ENCODE results near the gene ROGDI.

The ROGDI gene

DNA sequence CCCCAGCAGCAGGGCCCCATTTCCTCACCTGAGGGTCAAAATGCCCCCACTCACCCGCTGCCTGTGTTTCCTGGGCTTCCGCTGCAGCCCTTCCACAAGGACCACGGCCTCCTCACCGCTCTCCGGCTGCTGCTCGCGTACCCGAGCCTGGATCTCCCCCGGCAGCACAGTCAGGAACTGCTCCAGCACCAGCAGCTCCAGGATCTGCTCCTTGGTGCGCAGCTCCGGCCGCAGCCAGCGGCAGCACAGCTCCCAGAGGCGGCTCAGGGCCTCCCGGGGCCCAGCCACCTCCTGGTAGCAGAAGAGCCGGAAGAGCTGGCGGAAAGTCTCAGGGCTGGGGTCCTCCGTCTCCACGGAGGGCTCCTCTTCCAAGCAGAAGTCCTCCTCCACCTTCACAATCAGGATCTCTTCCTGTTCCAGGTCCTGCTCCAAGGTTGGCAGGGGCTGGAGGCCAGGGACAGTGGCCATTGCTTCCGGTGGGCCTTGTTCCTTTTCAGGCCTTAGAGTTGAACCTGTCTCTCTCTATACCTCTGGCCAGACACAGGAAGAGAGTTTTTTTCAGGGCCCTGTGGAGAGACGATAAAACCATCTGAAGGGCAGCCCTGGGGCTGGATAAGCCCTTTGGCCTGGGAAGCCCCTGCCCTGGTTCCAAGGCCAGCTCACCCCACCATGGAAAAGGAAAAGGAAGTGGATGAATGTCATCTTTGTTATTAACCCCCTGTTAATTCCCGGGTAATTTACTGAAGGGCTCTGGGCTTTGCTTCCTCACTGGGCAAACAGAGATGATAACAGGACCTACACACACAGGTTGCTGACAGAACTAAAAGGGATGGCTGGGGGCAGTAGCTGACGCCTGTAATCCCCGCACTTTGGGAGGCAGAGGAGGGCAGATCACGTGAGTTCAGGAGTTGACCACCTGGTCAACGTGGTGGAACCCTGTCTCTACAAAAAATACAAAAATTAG is 36.6 kb downstream of the ROGDI start:
- DNase-seq: no peak

GRCh38 chr16:4763791-4764190 is 38.6 kb downstream of the ROGDI start:
- no peak for DNase-seq

DNA sequence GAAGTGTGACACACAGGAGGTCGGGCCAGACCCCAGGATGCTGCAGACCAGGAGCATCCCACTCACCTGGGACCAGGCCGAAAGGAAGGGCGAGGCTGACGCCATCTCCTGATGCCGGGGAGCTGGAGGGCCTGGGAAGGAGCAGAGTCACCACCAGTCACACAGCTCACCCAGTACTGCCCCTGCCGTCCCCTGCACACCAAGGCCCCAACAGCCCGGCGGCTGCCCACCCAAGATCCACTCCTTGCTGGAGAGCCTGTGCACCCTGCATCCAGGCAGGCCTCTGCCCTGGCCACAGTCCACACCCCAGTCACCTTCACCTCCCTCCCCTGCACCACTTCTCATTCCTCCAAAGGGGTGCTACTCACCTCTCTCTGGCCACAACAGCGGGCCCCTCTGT is 40.2 kb downstream of the ROGDI start:
- no peak for DNase-seq

GRCh38 chr16:4760221-4760910 is 42.1 kb downstream of the ROGDI start:
- DNase-seq: no peak

DNA sequence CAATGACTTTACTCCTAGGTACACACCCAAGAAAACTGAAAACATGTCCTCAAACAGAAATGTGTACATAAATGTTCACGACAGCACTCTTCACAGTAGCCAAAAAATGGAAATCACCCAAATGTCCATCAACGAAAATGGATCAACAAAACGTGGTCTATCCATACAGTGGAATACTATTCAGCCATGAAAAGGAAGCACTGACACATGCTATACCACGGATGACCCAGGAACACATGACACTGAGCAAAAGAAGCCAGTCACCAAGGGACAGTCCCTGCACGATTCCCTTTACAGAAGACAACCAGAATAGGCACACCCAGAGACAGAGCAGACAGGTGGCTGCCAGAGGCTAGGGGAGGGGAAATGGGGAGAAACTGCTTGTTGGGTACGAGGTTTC is 46.7 kb downstream of the ROGDI start:
- no peak for DNase-seq

DNA sequence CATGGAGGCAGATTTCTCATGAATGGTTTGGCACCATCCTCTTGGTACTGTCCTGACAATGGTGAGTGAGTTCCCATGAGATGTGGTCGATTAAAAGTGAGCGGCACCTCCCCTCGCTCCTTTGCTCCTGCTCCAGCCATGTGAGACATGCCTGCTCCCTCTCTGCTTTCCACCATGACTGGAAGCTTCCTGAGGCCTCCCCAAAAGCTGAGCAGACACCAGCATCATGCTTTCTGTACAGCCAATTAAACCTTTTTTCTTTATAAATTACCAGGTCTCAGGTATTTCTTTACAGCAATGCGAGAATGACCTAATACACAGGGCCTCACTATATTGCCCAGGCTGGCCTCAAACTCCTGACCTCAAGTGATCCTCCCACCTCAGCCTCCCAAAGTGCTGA is 47.6 kb downstream of the ROGDI start:
- DNase-seq: no peak

DNA sequence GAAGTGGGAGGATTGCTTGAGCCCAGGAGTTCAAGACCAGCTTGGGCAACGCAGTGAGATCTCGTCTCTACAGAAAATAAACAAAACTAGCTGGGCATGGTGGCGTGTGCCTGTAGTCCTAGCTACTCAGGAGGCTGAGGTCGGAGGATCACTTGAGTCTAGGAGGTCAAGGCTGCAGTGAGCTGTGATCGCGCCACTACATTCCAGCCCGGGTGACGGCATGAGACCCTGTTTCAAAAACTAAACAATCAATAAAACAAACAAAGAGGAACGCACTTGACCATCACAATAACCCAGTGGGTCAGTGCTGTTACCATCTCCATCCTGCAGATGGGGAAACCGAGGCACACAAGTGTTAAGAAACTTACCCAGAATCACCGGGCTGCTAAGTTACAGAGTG is 49.2 kb downstream of the ROGDI start:
- no peak for DNase-seq

GRCh38 chr16:4752351-4753100 is 49.9 kb downstream of the ROGDI start:
- no peak for DNase-seq

DNA sequence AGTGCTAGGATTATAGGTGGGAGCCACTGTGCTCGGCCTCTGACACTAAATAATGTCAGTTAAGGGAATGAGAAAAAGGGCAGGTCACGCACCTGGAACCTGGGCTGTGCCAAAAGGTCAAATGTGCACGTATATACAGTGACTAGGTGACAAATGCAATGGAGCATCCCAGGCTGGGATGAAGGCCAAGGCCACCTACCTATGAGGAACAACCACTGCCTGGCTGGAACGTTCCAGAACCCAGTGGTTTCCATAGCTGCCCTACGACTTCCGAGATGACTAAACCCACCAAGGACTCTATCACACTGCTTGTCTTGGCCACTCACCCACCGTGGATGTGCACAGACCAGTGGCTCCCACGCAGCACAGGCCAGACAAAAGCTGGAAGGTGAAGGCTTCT is 51.5 kb downstream of the ROGDI start:
- no peak for DNase-seq

DNA sequence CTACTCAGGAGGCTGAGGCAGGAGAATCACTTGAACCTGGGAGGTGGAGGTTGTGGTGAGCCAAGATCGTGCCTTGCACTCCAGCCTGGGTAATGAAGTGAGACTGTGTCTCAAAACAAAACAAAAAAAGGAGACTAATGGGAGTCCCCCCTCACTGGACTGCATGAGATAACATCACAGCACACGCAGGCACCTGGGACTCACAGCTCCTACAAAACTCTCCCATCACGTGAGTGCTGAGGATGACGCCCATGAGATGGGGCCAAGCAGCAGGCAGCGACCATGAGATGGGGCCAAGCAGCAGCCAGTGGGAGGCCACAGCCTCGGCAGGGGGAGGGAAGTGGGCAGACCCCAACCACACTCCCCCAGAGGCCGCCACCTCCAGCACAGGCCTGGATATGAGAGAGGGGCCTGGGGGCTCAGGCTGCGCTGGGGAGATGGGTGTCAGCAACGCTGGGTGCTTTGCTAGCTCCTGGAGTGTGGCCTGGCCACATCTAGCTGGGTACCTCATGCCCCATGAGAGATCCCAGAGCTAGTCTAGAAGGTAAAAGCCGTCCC is 52.7 kb downstream of the ROGDI start:
- DNase-seq: no peak

- no peak for DNase-seq
These were observed 53.6 kb downstream of the ROGDI start for GRCh38 chr16:4748682-4749411.

GRCh38 chr16:4747906-4748681 is 54.3 kb downstream of the ROGDI start:
- no peak for DNase-seq

GRCh38 chr16:4746991-4747574 is 55.4 kb downstream of the ROGDI start:
- DNase-seq: no peak
